Inflammatory macrophage treated with lipopolysaccharide for 4 hours (primary cell): ENCODE data around the gene ZNF503.
A peak's percentile ranks its signal among the peaks of the same experiment; 100 is the strongest.

Experiments used
- DNase-seq: peaks from one replicate; pipeline ENCODE4 v3.0.0-alpha.2; 2020

Gene ZNF503, protein sequence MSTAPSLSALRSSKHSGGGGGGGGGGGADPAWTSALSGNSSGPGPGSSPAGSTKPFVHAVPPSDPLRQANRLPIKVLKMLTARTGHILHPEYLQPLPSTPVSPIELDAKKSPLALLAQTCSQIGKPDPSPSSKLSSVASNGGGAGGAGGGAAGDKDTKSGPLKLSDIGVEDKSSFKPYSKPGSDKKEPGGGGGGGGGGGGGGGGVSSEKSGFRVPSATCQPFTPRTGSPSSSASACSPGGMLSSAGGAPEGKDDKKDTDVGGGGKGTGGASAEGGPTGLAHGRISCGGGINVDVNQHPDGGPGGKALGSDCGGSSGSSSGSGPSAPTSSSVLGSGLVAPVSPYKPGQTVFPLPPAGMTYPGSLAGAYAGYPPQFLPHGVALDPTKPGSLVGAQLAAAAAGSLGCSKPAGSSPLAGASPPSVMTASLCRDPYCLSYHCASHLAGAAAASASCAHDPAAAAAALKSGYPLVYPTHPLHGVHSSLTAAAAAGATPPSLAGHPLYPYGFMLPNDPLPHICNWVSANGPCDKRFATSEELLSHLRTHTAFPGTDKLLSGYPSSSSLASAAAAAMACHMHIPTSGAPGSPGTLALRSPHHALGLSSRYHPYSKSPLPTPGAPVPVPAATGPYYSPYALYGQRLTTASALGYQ

DNA sequence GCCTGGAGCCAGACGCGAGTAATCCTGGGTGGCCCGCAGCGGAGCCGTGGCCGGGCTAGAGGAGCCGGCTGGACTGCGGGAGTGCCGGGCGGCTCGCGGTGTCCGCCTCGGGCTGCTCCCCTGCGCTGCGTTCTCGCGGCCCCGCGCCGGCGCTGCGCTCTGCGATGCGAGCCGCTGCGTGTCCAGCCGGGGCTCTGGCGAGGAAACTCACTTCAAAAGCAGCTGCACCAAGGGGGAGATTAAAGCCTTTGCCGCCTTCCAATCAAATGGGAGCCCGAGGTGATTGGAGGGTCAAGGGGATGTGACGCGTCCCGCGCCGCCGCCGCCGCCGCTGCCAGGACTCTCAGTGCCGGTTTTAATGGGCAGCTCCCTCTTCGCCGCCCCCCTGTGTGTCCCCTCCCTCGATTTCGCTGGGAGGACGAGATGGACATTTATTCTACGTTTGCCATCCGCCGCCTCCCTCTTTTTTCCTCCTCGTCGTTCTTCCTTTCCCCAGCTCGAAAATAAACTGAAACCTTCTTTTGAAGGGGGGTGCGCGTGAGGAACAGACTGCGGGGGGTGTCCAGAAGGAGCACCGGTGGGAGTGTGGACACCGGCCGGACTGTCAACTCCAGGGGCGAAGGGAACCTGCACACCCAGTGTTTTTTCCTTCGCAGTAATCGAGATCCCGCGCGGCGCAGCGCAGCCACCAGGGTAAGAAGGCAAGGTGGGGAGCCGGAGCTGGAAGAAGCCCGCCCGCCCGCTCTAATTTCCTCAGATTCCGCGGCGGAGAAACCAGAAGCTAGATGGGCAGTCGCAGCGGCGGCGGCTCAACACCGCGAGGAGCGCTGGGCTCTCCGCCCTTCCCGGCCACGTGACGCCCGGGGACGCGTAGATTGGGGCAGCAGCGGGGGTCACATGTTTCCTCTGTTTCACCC is at the start of gene ZNF503:
ZNF503 (minus strand) TSS at position 196 of the 917 bp plus-strand sequence. CDS start 345 bp downstream, outside the sequence.
- DNase-seq, result peak; percentile 87

DNA sequence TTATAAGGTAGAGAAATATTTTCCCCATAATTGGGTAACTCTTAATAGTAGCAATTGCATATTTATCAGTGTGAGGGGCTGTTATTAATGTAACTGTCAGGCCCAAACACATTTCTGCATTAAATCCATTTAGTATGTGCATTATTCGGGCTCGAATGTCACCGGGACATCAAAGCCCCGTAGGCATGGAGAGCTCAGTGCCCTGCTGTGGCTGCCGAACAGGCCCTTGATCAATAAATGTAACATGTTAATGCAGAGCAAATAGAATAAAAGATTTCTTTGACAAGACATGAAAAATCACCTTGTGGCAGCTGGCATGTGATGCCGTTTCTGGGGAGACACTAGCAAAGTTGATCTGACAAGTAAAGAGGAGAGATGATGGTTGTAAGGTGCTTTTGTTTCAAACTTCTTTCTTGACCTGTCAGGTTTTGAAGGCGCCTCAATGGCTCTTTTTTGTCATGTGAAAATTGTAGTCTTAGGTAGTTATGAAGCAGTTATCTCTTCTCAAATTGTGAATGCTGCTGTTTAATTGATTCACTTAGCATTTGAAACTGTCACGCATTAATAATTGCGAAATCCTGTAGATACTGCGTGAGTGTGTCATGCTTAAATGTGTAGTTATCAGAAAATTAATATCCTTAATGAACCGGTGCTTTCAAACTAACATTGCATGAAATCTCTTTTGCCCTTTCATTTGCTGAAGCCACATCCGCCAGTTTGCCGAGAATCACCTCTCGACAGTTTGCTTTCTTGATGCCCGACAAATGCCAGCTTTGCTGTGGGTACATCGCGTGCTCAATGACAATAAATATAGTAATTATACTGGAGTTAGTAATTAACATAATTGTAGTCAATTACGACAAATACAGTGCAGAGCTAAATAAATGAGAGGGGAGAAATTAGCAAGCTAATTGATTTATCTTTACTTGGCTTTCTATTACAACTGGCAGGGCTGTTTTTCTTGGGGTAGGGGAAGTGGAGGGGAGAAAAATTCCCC is 49.4 kb upstream of the ZNF503 start:
- no peak for DNase-seq

DNA sequence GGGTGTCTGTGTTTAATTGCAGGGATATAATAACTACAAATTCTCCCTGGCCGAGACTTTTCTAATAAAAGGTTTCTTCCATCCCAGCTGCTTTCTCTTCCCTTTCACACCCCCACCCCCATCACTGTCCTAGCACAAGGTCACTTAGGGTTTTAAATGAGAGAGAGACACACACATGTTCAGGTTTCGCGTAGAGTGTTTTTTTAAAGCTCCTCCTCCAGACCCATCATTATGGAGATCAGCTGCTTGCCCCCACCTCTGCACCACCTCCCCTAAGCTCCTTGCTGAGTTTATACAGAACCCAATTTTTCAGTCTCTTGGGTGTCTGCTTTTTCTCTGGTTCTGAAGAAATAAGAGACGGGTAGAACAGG is 48.5 kb upstream of the ZNF503 start:
- no peak for DNase-seq

DNA sequence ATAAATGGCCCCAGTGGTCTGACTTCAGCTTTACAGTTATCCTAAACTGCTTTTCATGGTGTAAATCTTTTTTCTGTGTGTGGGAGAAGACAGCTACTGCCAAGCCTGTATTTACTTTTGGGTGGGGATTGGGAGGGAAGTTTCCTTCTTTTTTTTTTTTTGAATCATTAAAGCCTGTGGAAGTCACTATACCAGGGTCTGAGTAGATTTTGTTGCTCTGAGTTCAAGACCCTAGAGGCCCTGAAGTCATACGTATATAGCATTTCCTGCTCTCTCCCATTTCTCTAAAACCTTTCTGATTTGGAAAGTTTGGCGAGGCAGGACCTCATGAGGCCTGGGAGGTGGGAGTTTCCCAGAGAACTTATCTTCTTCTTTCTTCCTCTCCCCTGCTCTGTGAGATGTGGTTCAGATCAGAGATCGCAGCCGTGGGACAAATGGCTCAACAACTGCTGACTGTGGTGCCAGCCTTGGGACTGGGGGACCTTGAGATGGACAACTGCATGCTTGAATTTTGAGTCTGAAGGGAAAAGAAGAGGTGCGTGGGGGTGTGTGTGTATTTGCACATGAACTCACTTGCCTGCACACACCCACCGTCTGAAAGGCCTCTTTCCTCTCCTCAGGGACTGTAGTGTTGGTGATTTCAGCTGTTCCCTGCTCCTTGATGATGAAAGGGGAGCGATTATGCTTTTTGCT is 48.0 kb upstream of the ZNF503 start:
- DNase-seq, result no peak

DNA sequence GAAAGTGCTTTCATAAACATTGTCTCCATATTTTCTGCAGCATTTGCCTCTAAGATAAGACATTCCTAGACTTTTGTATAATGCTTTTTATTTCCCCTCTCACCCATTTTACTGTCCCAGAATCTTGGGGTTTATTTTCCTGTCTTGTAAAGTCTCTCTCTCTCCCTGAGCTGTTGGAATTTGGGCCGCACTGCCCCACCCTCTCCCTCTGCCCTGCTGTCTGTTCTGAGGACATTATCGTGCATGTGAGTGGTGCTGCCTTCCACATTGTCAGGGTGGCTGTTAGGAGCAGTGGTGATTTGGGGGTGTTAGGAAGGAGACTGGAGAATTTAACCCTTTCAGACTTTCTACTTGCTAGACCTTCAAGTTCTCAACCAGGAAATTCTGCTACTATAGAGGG is 46.6 kb upstream of the ZNF503 start:
- no peak for DNase-seq

DNA sequence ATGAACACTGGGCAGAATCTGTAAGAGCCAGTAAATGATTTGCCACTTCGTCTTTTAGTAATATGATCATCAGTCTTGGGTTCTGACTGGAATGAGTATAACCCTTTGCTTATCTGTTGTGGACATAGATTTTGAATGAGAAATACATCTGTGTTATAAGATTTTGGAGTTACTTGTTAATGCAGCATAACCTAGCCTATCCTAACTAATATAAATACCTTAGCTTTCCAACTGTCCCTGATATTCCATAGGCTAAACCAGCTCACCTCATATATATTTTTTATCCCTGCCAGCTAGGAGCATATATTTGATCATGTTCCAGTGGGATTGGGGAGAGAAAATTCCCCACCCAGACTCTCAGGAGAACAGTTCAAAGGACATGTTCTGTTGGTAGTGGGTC is 44.9 kb upstream of the ZNF503 start:
- no peak for DNase-seq

DNA sequence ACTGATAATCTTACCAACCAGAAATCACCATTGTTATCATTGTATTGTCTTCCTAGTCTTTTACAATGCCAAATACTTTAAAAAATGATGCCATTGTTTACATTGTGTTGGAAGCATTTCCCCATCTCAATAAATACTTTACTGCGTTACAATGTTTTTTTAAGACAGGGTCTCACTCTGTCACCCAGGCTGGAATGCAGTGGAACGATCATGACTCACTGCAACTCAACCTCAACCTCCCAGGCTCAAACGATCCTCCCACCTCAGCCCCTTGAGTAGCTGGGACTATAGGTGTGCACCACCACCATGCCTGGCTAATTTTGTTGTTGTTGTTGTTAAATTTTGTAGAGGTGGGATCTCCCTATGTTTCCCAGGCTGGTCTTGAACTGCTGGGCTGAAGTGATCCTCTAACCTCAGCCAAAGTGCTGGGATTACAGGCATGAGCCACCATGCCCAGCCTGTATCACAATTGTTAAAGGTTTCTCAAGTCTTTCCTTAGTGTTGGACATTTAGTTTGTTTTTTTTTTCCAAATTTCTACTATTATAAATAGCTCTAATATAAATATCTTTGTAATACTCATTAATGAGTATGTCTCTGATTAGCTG is 43.3 kb upstream of the ZNF503 start:
- DNase-seq, result no peak

DNA sequence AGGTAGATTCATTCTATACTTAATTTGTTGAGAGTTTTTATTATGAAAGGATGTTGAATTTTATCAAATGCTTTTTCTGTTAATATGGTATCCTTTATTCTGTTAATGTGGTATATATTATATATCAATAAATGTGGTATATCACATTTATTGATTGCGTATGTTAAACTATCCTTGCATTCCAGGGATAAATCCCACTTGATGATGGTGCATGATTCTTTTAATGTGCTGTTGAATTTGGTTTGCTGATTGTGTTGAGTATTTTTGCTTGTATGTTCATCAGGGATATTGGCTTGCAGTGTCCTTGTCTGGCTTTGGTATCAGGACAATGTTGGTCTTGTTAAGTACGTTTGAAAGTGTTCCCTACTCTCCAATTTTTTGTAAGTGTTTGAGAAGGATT is 41.8 kb upstream of the ZNF503 start:
- DNase-seq, result no peak

DNA sequence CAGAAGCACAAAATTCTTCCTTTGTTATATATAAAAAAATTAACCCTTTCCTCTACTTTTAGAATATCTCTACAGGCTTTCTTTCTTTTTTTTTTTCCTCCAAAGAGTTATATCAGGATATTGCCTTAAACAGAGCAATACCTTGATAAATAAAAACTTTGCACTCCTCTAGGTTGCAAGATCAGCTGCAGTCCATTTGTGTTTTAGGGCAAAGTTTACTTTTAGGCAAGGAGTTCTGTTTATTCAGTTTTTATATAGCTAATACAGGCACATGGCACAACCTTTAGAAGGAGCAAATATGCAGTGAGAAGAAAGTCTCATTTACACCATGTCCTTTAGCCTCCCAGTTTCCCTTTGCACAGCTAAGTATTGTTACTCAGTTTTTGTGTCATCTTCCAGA is 40.1 kb upstream of the ZNF503 start:
- DNase-seq, result no peak

DNA sequence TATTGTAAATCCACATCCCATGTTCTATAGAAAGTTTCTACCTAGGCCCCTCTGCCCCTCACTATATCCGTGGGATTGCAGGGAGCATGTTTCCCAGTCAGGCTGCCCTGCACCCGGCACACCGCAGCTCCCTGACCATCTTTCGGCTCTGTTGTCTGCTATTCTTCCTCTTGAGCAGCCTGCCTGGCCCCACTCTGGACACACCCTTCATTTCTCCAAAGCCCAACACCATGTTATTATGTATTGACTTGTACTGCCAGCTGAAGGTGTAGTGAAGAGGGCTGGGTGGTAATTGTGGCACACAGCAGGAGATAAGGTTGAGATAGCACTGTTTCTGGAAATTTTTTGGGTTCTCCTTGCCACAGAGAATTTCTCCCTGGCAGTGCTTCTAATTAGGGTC is 39.6 kb upstream of the ZNF503 start:
- no peak for DNase-seq

DNA sequence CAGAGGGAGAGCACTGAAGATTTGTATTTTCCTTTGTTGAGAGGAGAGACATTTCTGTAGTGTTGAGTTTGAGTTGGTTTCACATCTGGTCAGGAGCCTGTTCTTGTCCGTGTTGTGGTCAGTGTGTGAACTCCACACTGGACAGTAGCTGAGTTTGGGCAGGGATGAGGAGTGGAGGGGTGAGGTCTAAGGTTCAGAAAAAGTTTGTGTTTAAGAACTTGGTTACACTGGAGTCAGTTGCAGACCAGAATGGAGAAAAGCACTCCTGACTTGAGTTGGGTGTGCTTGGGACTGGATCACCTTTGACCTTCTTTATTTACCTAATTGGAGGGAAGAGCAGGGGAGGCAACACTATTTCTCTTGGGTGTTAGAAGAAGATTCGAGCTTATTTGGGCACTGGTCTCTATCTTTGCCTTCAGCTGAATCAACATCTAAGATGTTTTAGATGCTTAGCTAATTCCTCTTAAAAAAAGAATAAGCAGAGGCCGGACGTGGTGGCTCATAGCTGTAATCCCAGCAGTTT is 38.8 kb upstream of the ZNF503 start:
- no peak for DNase-seq

DNA sequence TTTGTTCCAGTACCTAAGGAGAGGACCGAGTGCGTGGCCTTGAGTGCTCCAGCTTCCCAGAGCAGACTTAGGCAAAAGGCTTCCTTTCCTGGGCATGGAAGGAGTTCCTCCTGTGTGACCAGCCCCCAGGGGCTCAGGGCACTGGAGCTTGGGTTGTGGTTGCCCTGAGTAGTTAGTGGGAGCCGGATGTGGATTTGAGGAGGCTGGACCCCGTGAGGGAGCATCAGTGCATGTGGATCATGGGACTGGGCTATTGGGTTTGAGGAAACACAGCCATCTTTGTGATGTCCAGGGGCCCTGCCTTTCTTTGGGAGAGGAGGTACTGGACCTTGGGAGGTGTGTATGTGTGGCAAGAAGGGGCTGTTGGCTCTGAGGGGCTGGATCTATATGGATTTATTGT is 38.2 kb upstream of the ZNF503 start:
- no peak for DNase-seq

DNA sequence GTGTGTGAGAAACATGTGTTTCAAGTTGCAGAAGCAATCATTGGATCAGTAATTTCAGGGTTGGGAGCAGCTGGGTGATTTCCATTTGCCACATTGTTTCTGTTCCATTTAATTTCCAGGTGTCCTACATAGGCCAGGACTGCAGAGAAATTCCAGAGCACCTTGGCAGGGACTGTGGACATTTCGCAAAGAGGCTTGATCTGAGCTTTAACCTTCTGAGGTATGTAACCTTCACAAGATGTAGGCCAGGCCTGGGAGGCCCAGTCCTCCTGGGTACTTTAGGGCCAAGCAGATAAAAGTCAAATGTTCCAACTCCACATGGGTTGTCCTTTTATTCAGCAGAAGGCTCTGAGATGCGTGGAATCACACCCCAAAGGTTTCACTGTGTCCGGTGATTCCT is 36.7 kb upstream of the ZNF503 start:
- DNase-seq, result no peak

DNA sequence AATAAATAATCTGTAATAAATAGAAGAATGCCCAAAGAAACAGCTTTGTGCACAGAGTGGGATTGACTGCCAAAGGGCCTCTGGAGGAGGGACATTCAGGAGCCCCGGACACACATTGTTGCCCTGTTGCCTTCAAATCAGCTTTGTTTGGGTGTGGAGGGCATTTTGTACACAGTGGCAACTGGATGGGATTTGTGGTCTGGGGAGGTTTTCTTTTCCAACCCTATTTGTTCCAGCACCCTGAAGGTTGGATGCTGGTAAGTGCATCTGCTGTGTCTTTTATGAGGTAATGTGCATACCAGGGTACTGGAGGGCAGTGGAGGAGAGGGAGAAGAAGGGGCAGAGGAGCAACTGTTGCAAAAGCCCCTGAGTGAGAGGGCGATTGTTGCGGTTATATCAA is 36.1 kb upstream of the ZNF503 start:
- no peak for DNase-seq

DNA sequence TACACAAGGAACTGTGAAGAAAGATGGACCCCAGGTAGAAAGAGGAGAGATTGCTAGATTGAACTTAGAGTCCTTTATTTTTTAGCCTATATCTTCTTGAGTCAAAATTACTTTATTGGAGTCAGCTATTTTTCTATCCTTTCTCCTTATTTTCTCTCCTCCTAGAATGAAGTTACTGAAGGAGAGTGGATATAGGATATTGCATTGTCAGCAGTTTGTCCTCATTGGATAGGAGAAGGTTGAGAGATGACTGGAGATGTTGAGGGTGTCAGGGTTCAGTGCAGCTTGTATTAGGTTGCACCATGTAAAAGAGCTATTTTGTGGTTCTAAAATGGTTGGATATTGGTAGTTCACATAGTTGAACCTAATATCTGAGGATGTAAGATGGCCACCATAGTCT is 35.3 kb upstream of the ZNF503 start:
- DNase-seq, result no peak

DNA sequence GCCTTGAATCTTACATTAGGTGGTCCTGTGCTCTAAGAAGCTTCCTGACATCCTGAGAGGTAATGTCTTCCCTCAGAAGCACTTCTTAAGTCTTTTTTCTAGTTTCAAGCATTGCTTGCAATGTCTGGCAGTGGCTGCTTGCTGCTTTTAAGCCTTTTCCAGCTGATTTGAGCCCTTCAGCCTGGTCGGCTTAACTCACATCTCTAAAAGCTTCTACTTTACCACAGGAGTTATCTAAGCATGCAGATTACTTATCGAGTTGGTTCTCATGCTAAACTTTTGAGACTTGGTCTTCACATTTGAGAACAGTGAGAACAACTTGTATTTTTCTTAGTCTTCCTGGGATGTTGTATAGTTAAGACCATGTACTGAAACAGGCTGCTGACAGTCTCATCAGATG is 33.7 kb upstream of the ZNF503 start:
- no peak for DNase-seq

DNA sequence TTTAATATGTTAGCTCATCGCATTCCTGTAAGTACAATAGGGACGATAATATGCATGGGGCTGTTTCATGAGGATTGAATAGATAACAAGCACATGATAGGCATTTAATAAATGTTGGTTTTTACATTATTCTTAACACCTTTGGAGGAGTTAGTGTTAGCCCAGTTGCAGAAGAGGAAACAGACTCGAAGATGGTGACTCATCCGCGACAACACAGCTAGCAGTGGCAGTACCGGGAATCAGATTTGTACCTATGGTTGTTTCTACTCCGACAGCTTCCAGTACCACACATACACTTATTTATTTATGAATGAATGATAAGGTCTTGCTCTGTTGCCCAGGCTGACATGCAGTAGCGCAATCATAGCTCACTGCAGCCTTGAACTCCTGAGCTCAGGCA is 32.7 kb upstream of the ZNF503 start:
- peak; percentile 33 for DNase-seq

DNA sequence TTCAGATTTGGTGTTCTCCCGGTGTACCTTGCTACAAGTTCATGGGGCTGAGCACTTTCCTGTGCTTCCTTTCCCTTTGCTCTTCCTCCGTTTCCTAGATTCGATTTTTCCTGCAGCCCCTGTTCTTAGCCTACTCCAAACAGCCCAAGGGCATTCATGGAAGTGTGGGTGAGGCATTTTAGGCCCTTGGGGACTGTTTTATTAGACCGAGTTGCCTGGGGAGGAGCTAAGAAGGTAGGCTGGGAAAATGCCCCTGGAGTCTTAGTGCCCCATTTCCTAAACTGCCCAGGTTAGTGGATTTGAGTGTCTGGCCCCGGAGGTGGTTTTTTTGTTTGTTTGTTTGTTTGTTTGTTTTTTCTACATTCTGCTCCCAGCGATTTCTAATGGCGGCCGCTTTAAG is 31.7 kb upstream of the ZNF503 start:
- no peak for DNase-seq

DNA sequence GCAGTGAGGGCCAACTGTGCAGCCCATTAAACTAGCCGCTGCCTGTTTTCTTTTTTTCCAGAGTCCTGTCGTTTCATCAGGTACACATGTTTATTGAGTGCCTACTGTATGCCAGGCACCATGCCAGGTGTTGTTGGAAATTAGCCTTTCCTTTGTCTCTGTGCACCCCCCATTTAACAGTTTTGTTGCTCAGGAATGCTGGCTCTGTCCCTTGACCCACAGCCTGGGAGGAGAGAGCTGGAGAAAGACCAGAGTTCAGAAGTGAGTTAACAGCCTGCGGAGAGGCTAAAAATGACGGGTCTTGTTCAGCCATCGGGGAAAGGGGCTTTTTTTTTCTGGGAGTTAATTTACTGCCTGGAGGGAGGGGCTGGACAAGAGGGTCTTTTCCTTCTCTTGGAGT is 31.2 kb upstream of the ZNF503 start:
- DNase-seq, result no peak

DNA sequence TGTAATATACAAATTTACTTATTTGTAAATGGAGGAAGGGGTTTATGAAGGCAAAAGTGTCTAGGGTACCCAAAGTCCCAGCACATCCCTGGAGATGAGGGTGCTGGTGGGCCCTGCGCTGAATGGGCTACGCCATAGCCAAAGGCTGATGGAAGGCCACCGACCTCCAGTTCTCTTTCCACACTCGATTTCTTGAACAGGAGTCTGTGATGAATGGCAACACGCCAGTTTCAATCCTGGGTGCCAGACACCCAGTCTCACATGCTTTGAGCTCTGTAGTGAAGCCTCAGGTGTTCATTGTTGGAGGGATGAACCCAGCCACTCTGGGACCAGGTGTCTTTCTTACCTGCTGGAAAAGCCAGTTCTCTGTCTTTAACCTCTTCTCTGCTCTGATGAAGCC is 30.6 kb upstream of the ZNF503 start:
- no peak for DNase-seq
